ENCODE data around the gene UBE2Z. TPM values are rescaled to one million over a fixed set of nuclear protein-coding genes. Genes with fewer than 3 reads are reported as not detected.
"Not testable (repeated sequence)": the region's sequence is repeated elsewhere in the genome, so short reads cannot be mapped to it uniquely, and the experiment has no call there.

The UBE2Z gene
- total RNA-seq, 1 donor: 120 TPM

- DNase-seq (ENCODE audit: low read depth): no peak
- H3K4me3 ChIP-seq (ENCODE audit: low read depth, low read length): no peak overlapping the region
- no peak for TF ChIP-seq CTCF (IDR thresholded peaks at IDR 0.05; ENCODE audit: insufficient read depth, low read depth, low read length)
Measured at GRCh38 chr17:48929812-48930165, 21.6 kb downstream of the UBE2Z start.

GRCh38 chr17:48930435-48930873, 22.2 kb downstream of the UBE2Z start:
- no peak for TF ChIP-seq CTCF (IDR thresholded peaks at IDR 0.05; ENCODE audit: insufficient read depth, low read depth, low read length)
- no peak overlapping the region for H3K4me3 ChIP-seq (ENCODE audit: low read depth, low read length)
- no peak for DNase-seq (ENCODE audit: low read depth)

- no peak for TF ChIP-seq CTCF (IDR thresholded peaks at IDR 0.05; ENCODE audit: insufficient read depth, low read depth, low read length)
- H3K4me3 ChIP-seq (ENCODE audit: low read depth, low read length): no peak overlapping the region
- DNase-seq (ENCODE audit: low read depth): no peak
Measured at GRCh38 chr17:48933035-48933434, 24.8 kb downstream of the UBE2Z start.

- peak; percentile 90 for DNase-seq (ENCODE audit: low read depth)
- peak within 1 kb of the TSS; percentile 94 for H3K4me3 ChIP-seq (ENCODE audit: low read depth, low read length)
- TF ChIP-seq CTCF (IDR thresholded peaks at IDR 0.05; ENCODE audit: insufficient read depth, low read depth, low read length): no peak
Measured at GRCh38 chr17:48944515-48945260, 36.5 kb downstream of the UBE2Z start, which contains the start of gene SNF8. SNF8 (minus strand) TSS chr17:48944842; CDS start chr17:48944734, 108 bp downstream.

GRCh38 chr17:48945261-48945651, 37.0 kb downstream of the UBE2Z start:
- DNase-seq (ENCODE audit: low read depth): not testable (repeated sequence)
- H3K4me3 ChIP-seq (ENCODE audit: low read depth, low read length): peak overlapping the region; percentile 94

GRCh38 chr17:48951572-48951971, 43.4 kb downstream of the UBE2Z start:
- TF ChIP-seq CTCF (IDR thresholded peaks at IDR 0.05; ENCODE audit: insufficient read depth, low read depth, low read length): no peak
- DNase-seq (ENCODE audit: low read depth): no peak
- no peak overlapping the region for H3K4me3 ChIP-seq (ENCODE audit: low read depth, low read length)

- DNase-seq (ENCODE audit: low read depth): no peak
- no peak overlapping the region for H3K4me3 ChIP-seq (ENCODE audit: low read depth, low read length)
- TF ChIP-seq CTCF (IDR thresholded peaks at IDR 0.05; ENCODE audit: insufficient read depth, low read depth, low read length): no peak
Measured at GRCh38 chr17:48952904-48953303, 44.7 kb downstream of the UBE2Z start.

Data from fibroblast of villous mesenchyme (primary cell).